Urinary bladder (tissue), 4 donors: ENCODE results near the gene METTL18. TPM values are rescaled to one million over a fixed set of nuclear protein-coding genes. Genes with fewer than 3 reads are reported as not detected.

Experiments used
- DNase-seq: peaks from one replicate; pipeline ENCODE4 v3.0.0-alpha.2; 2015; ENCODE audit errors: extremely low spot score
- H3K27ac ChIP-seq: one replicate; pipeline ENCODE4 v1.5.1; 2013; ENCODE audit warnings: low read depth, mild to moderate bottlenecking, moderate library complexity
- H3K36me3 ChIP-seq: one replicate; pipeline ENCODE4 v1.6.1; 2013; ENCODE audit warnings: mild to moderate bottlenecking, moderate library complexity; ENCODE audit not compliant: insufficient read depth
- H3K4me1 ChIP-seq: one replicate; pipeline ENCODE4 v1.6.1; 2013; ENCODE audit warnings: mild to moderate bottlenecking, moderate library complexity; ENCODE audit not compliant: insufficient read depth
- H3K4me3 ChIP-seq: one replicate; pipeline ENCODE4 v1.5.1; 2013; ENCODE audit warnings: low read depth, low read length
- WGBS: extraction: QIAGEN DNeasy Blood & Tissue Kit; methylation state at CpG from one replicate; pipeline ENCODE4 v1.1.7; 2013; 5-methylcytosine and 5-hydroxymethylcytosine counted together
- polyA plus RNA-seq: library from polyadenylated mRNA; stranded (reverse); fragments of 200-250 nt; gene quantifications from one replicate; pipeline ENCODE4 v1.2.3, GENCODE V29; 2013
- total RNA-seq: library from RNA; depleted of rRNA; stranded (reverse); fragments of >200 nt; gene quantifications from one replicate; pipeline ENCODE4 v1.2.3, GENCODE V29; 2014
- donor health status: healthy with polysubstance abuse.
- donor health status: healthy.

The METTL18 gene
- total and polyA plus RNA-seq, 2 donors, result 7.2 to 14.8 TPM

- no peaks in the 10 kb centered on the region for H3K4me1 ChIP-seq
- no peak overlapping the region for H3K27ac ChIP-seq
- 58% methylated on average over 3 of the region's 3 CpGs for WGBS
- no peaks in the 10 kb centered on the region for H3K36me3 ChIP-seq
- H3K4me3 ChIP-seq, result no peak overlapping the region
- DNase-seq, result no peak
These were observed 18.3 kb downstream of the METTL18 start for GRCh38 chr1:169776440-169776839.

- Histone ChIP-seq H3K27ac (no peak overlapping the region), H3K4me3 (no peak overlapping the region), H3K4me1 (no peaks in the 10 kb centered on the region), H3K36me3 (no peaks in the 10 kb centered on the region)
- no peak for DNase-seq
- 89% methylated on average over 2 of the region's 2 CpGs for WGBS
These were observed 26.5 kb downstream of the METTL18 start for GRCh38 chr1:169768161-169768560.

GRCh38 chr1:169765580-169766331 lies 29.0 kb downstream of the METTL18 start:
- 70% methylated on average over 7 of the region's 7 CpGs for WGBS
- no peak for DNase-seq
- Histone ChIP-seq H3K36me3 (no peaks in the 10 kb centered on the region), H3K4me3 (no peak overlapping the region), H3K4me1 (no peaks in the 10 kb centered on the region), H3K27ac (no peak overlapping the region)

GRCh38 chr1:169764919-169765318 lies 29.8 kb downstream of the METTL18 start:
- H3K36me3 ChIP-seq, result no peaks in the 10 kb centered on the region
- DNase-seq, result no peak
- H3K27ac ChIP-seq, result no peak overlapping the region
- no peaks in the 10 kb centered on the region for H3K4me1 ChIP-seq
- WGBS, result 64% methylated on average over 1 of the region's 1 CpG
- no peak overlapping the region for H3K4me3 ChIP-seq

GRCh38 chr1:169762699-169763098 lies 32.0 kb downstream of the METTL18 start:
- no peak overlapping the region for H3K27ac ChIP-seq
- DNase-seq, result no peak
- no peak overlapping the region for H3K4me3 ChIP-seq
- WGBS, result 61% methylated on average over 1 of the region's 1 CpG
- H3K36me3 ChIP-seq, result no peaks in the 10 kb centered on the region
- no peaks in the 10 kb centered on the region for H3K4me1 ChIP-seq

- H3K27ac ChIP-seq, result no peak overlapping the region
- 91% methylated on average over 3 of the region's 3 CpGs for WGBS
- no peak overlapping the region for H3K4me3 ChIP-seq
- H3K4me1 ChIP-seq, result no peaks in the 10 kb centered on the region
- H3K36me3 ChIP-seq, result no peaks in the 10 kb centered on the region
- no peak for DNase-seq
These were observed 35.7 kb downstream of the METTL18 start for GRCh38 chr1:169759038-169759437.

GRCh38 chr1:169753549-169753948 lies 41.2 kb downstream of the METTL18 start:
- no peak overlapping the region for H3K4me3 ChIP-seq
- WGBS, result 58% methylated on average over 4 of the region's 4 CpGs
- no peak for DNase-seq
- no peaks in the 10 kb centered on the region for H3K4me1 ChIP-seq
- H3K36me3 ChIP-seq, result no peaks in the 10 kb centered on the region
- H3K27ac ChIP-seq, result no peak overlapping the region

GRCh38 chr1:169750041-169750440 lies 44.7 kb downstream of the METTL18 start:
- H3K27ac ChIP-seq, result no peak overlapping the region
- no peak overlapping the region for H3K4me3 ChIP-seq
- DNase-seq, result no peak
- WGBS, result 68% methylated on average over 1 of the region's 1 CpG
- no peaks in the 10 kb centered on the region for H3K4me1 ChIP-seq
- H3K36me3 ChIP-seq, result no peaks in the 10 kb centered on the region

GRCh38 chr1:169746550-169746949 lies 48.2 kb downstream of the METTL18 start:
- no peak for DNase-seq
- no peak overlapping the region for H3K27ac ChIP-seq
- 89% methylated on average over 2 of the region's 2 CpGs for WGBS
- no peaks in the 10 kb centered on the region for H3K36me3 ChIP-seq
- no peak overlapping the region for H3K4me3 ChIP-seq
- no peaks in the 10 kb centered on the region for H3K4me1 ChIP-seq

GRCh38 chr1:169745015-169745861 lies 49.5 kb downstream of the METTL18 start:
- no peaks in the 10 kb centered on the region for H3K4me1 ChIP-seq
- no peaks in the 10 kb centered on the region for H3K36me3 ChIP-seq
- no peak for DNase-seq
- H3K27ac ChIP-seq, result no peak overlapping the region
- H3K4me3 ChIP-seq, result no peak overlapping the region
- 50% methylated on average over 5 of the region's 5 CpGs for WGBS

Other genes with a start within 250 kb of the METTL18 start
- 4.5 TPM for gene F5, start 208.4 kb downstream of the METTL18 start, total RNA-seq
- 1.1 TPM for gene F5, start 208.4 kb downstream of the METTL18 start, polyA plus RNA-seq
- gene SELP, start 164.8 kb downstream of the METTL18 start, total RNA-seq, result 13.1 TPM
- gene SELP, start 164.8 kb downstream of the METTL18 start, polyA plus RNA-seq, result 7.5 TPM
- 5.1 TPM for gene SELL, start 83.3 kb downstream of the METTL18 start, total RNA-seq
- gene SELL, start 83.3 kb downstream of the METTL18 start, polyA plus RNA-seq, result 2.2 TPM
- 6.6 TPM for gene SELE, start 60.8 kb downstream of the METTL18 start, total RNA-seq
- 5.8 TPM for gene SELE, start 60.8 kb downstream of the METTL18 start, polyA plus RNA-seq
- 20.1 TPM for gene SCYL3, start 99.0 kb upstream of the METTL18 start, total RNA-seq
- 7.5 TPM for gene SCYL3, start 99.0 kb upstream of the METTL18 start, polyA plus RNA-seq